ENCODE measurements around the gene EGFL7. TPM values are rescaled to one million over a fixed set of nuclear protein-coding genes. Genes with fewer than 3 reads are reported as not detected.

The EGFL7 gene
- polyA plus RNA-seq, 3 donors, result 1.3 to 2.8 (median 2.2) TPM

- H3K27me3 ChIP-seq (ENCODE audit: control insufficient read depth in 2 of 2, insufficient read depth in 2 of 2, low read length in 2 of 2), result peaks cover 0 to 2% of the 10 kb centered on the region in 2 donors
- intact Hi-C loops (cut with micrococcal nuclease), result loop anchor here (5.0 to 10.0 kb wide), 3 partner anchors 54 to 72 kb away; partner anchors contain the start of gene NOTCH1 (in 1 of the 2)
- H3K4me3 ChIP-seq (replicated peaks in 1 of 3; ENCODE audit: low read depth in 2 of 3, low read length in 3 of 3), result peak overlapping the region in 2 of 3 experiments; percentile 17 to 53
- peaks cover 64 to 78% of the 10 kb centered on the region in 2 donors for H3K4me1 ChIP-seq (ENCODE audit: control insufficient read depth in 1 of 2, insufficient read depth in 2 of 2, low read length in 2 of 2)
- no peaks in the 10 kb centered on the region for H4K20me1 ChIP-seq (ENCODE audit: insufficient read depth, low read length)
- peak; percentile 83 to 88 (median 85) for DNase-seq
- 35% methylated on average over 16 of the region's 27 CpGs for WGBS (ENCODE audit: insufficient coverage)
- TF ChIP-seq CTCF (IDR thresholded peaks at IDR 0.05), result no peak
- H3K4me2 ChIP-seq (replicated peaks; ENCODE audit: extremely low read depth, low read length, poor library complexity, severe bottlenecking), result peak overlapping the region; percentile 54
- Mint-ChIP-seq H3K9me3 (no peaks in the 10 kb centered on the region), H3K36me3 (peaks cover 4 to 6% of the 10 kb centered on the region in 2 donors), H3K4me1 (peaks cover 50% of the 10 kb centered on the region), H3K27ac (peak overlapping the region; percentile 88 to 96 (median 92)), H3K4me3 (peak overlapping the region; percentile 58 to 67), H3K27me3 (ENCODE audit: low read depth in 3 of 3) (peaks cover 4 to 20% (median 6%) of the 10 kb centered on the region in 3 donors)
- H3K79me2 ChIP-seq (ENCODE audit: insufficient read depth, low read length), result no peaks in the 10 kb centered on the region
- H3K9me3 ChIP-seq (replicated peaks in 1 of 2; ENCODE audit: control insufficient read depth in 1 of 2, insufficient read depth in 1 of 2, low read length in 2 of 2), result no peaks in the 10 kb centered on the region
- H3K9ac ChIP-seq (ENCODE audit: insufficient read depth, low read length, poor library complexity, severe bottlenecking), result peak overlapping the region; percentile 87
- H3K27ac ChIP-seq (ENCODE audit: low read depth in 1 of 2, low read length in 2 of 2), result peak overlapping the region; percentile 97 to 99
- no peaks in the 10 kb centered on the region for H3K36me3 ChIP-seq (replicated peaks in 1 of 2; ENCODE audit: control insufficient read depth in 1 of 2, insufficient read depth in 2 of 2, low read length in 2 of 2)
- H2AFZ ChIP-seq (ENCODE audit: insufficient read depth, low read depth, low read length, poor library complexity, severe bottlenecking), result no peak overlapping the region
These were observed 43.9 kb upstream of the EGFL7 start for GRCh38 chr9:136618580-136619547.

DNA sequence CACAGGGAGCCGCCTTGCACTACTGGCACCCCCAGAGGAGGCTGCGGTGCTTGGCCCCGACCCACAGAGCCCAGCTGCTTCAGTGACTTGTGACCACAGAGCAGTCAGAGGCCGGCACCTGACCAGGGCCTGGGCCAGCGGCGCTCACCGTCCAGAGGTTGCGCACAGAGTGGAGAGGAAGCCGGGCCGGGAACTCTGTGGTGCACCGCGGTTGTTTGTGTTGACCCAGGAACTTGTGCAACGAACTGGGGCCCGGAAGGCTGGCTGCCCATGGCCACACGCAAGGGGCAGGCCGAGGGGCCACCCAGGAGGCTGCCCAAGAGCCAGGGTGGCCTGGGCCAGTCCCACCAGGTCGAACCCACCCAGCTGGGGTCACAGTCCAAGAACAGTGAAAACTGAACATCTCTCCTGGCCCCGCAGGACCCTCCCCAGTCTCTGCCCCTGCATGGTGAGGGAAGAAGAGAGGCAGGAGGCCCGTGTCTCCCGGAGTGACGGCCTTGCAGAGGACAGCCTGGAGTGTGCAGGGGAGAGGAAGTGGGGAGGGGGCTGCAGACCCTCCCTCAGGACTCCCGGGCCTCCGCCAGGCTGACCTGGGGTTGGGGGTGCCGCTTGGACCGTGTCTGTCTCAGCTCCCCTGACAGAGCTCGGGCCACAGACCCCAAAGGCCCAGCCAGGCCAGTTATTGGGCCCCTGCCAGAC, 42.8 kb upstream of the EGFL7 start:
- peak overlapping the region; percentile 87 for H3K9ac ChIP-seq (ENCODE audit: insufficient read depth, low read length, poor library complexity, severe bottlenecking)
- Mint-ChIP-seq H3K4me3 (peak overlapping the region; percentile 58 to 67), H3K27me3 (ENCODE audit: low read depth in 3 of 3) (peaks cover 4 to 17% (median 6%) of the 10 kb centered on the region in 3 donors), H3K4me1 (peaks cover 50% of the 10 kb centered on the region), H3K27ac (peak overlapping the region; percentile 88 to 96 (median 92)), H3K9me3 (no peaks in the 10 kb centered on the region), H3K36me3 (peaks cover 4 to 6% of the 10 kb centered on the region in 2 donors)
- no peaks in the 10 kb centered on the region for H3K9me3 ChIP-seq (replicated peaks in 1 of 2; ENCODE audit: control insufficient read depth in 1 of 2, insufficient read depth in 1 of 2, low read length in 2 of 2)
- H3K27ac ChIP-seq (ENCODE audit: low read depth in 1 of 2, low read length in 2 of 2), result peak overlapping the region; percentile 97 to 99
- H3K79me2 ChIP-seq (ENCODE audit: insufficient read depth, low read length), result no peaks in the 10 kb centered on the region
- TF ChIP-seq CTCF (IDR thresholded peaks at IDR 0.05), result no peak
- peaks cover 0 to 2% of the 10 kb centered on the region in 2 donors for H3K27me3 ChIP-seq (ENCODE audit: control insufficient read depth in 2 of 2, insufficient read depth in 2 of 2, low read length in 2 of 2)
- H3K4me2 ChIP-seq (replicated peaks; ENCODE audit: extremely low read depth, low read length, poor library complexity, severe bottlenecking), result peak overlapping the region; percentile 54
- peak overlapping the region in 1 of 3 experiments; percentile 53 for H3K4me3 ChIP-seq (replicated peaks in 1 of 3; ENCODE audit: low read depth in 2 of 3, low read length in 3 of 3)
- no peaks in the 10 kb centered on the region for H4K20me1 ChIP-seq (ENCODE audit: insufficient read depth, low read length)
- intact Hi-C loops (cut with micrococcal nuclease), result loop anchor here (5.0 to 10.0 kb wide), 3 partner anchors 55 to 73 kb away; partner anchors contain the start of gene NOTCH1 (in 1 of the 2)
- H2AFZ ChIP-seq (ENCODE audit: insufficient read depth, low read depth, low read length, poor library complexity, severe bottlenecking), result peak overlapping the region; percentile 30
- WGBS (ENCODE audit: insufficient coverage), result 10% methylated on average over 24 of the region's 26 CpGs
- H3K36me3 ChIP-seq (replicated peaks in 1 of 2; ENCODE audit: control insufficient read depth in 1 of 2, insufficient read depth in 2 of 2, low read length in 2 of 2), result no peaks in the 10 kb centered on the region
- peak; percentile 96 to 98 (median 96) for DNase-seq
- peaks cover 73 to 85% of the 10 kb centered on the region in 2 donors for H3K4me1 ChIP-seq (ENCODE audit: control insufficient read depth in 1 of 2, insufficient read depth in 2 of 2, low read length in 2 of 2)
